K562 (cell line): ENCODE measurements around the gene TRIOBP. TPM values are rescaled to one million over a fixed set of nuclear protein-coding genes. Genes with fewer than 3 reads are reported as not detected.

Experiments used
- CC2D1A ChIP-seq: fragments of 450-650 bp; IDR thresholded peaks from 2 replicates; pipeline ENCODE4 v1.6.1; 2017; ENCODE audit warnings: mild to moderate bottlenecking
- E2F3 ChIP-seq: fragments of 250-450 bp; sonication (Bioruptor Pico); IDR thresholded peaks from 2 replicates; pipeline ENCODE4 v1.4.0; 2020; ENCODE audit warnings: mild to moderate bottlenecking
- FOSL1 ChIP-seq: fragments of 200-800 bp; sonication (Bioruptor generic); conservative IDR thresholded peaks from 2 replicates; pipeline ENCODE4 v1.6.1; 2016; ENCODE audit warnings: missing genetic modification characterization, missing compliant biosample characterization
- HES1 ChIP-seq: fragments of 450-650 bp; IDR thresholded peaks from 2 replicates; pipeline ENCODE4 v1.6.1; 2016; ENCODE audit warnings: low read depth, mild to moderate bottlenecking, moderate library complexity
- L3MBTL2 ChIP-seq: fragments of 450-650 bp; IDR thresholded peaks from 2 replicates; pipeline ENCODE4 v1.6.1; 2016; ENCODE audit warnings: mild to moderate bottlenecking, moderate library complexity
- NKRF ChIP-seq: fragments of 450-650 bp; IDR thresholded peaks from 2 replicates; pipeline ENCODE4 v1.6.1; 2016; ENCODE audit warnings: borderline replicate concordance
- NR2C1 ChIP-seq, 2 experiments: fragments of 450-650 bp; IDR thresholded peaks; 2 replicates each; pipeline ENCODE4 v1.6.1; 2017; ENCODE audit warnings: mild to moderate bottlenecking in 2 of 2, antibody characterized with exemption in 1 of 2, inconsistent platforms in 1 of 2, missing compliant biosample characterization in 1 of 2, missing genetic modification characterization in 1 of 2
- POLR2H ChIP-seq: IDR thresholded peaks from 2 replicates; pipeline ENCODE4 v1.6.1; 2016; ENCODE audit warnings: missing genetic modification characterization, low read depth, mild to moderate bottlenecking, control low read depth, missing compliant biosample characterization, moderate library complexity
- RBBP5 ChIP-seq: fragments of 200-600 bp; sonication (generic); IDR thresholded peaks from 2 replicates; pipeline ENCODE4 v1.6.1; 2012; ENCODE audit warnings: borderline replicate concordance, mild to moderate bottlenecking, low read length, control low read depth, inconsistent platforms; ENCODE audit not compliant: insufficient read depth, poor library complexity, severe bottlenecking
- RBFOX2 ChIP-seq: fragments of 200-400 bp; formaldehyde crosslinking; IDR thresholded peaks from 2 replicates; pipeline ENCODE4 v1.6.1; 2017; ENCODE audit warnings: low read depth, mild to moderate bottlenecking, low read length, moderate library complexity
- SP1 ChIP-seq: sonication (generic); formaldehyde crosslinking; IDR thresholded peaks from 2 replicates; pipeline ENCODE4 v1.8.1; 2022; ENCODE audit warnings: mild to moderate bottlenecking, missing genetic modification reagents
- STAT5A ChIP-seq: IDR thresholded peaks from 2 replicates; pipeline ENCODE4 v1.6.1; 2012; ENCODE audit warnings: low read length, inconsistent platforms, borderline replicate concordance
- XRCC4 ChIP-seq: IDR thresholded peaks from one replicate; pipeline ENCODE4 v1.6.1; 2011; ENCODE audit not compliant: insufficient read depth, insufficient read length; ENCODE audit errors: extremely low read depth
- ZBTB17 ChIP-seq: fragments of 450-650 bp; formaldehyde crosslinking; IDR thresholded peaks from 2 replicates; pipeline ENCODE4 v1.4.0; 2020; ENCODE audit warnings: mild to moderate bottlenecking
- ZKSCAN8 ChIP-seq: fragments of 200-800 bp; sonication (Bioruptor generic); IDR thresholded peaks from 2 replicates; pipeline ENCODE4 v1.6.1; 2016; ENCODE audit warnings: missing genetic modification characterization, missing compliant biosample characterization
- ZNF668 ChIP-seq: fragments of 250-450 bp; sonication (Bioruptor Pico); IDR thresholded peaks from 2 replicates; pipeline ENCODE4 v1.8.0; 2022; ENCODE audit warnings: mild to moderate bottlenecking, inconsistent platforms
- polyA plus RNA-seq, 8 experiments: library from polyadenylated mRNA; depleted of rRNA in 4 of 8; stranded (reverse) in 5 of 8; unstranded in 3 of 8; fragments of >200 nt; fragmentation: Nextera tagmentation in 2 of 8; fragmentation: Illumina TruSeq in 1 of 8; extraction: Ambion mirVana in 2 of 8; extraction: Trizol in 1 of 8; gene quantifications; 2 replicates each; pipeline versions ENCODE4 v1.2.1 to v1.2.3, GENCODE V29; 2011 to 2014; ENCODE audit warnings: inconsistent platforms in 1 of 8, missing spikeins in 1 of 8
- total RNA-seq, 7 experiments: library from RNA; depleted of rRNA in 6 of 7; stranded (reverse); fragments of >200 nt in 6 of 7; fragmentation: Illumina TruSeq in 2 of 7; extraction: Trizol in 2 of 7; gene quantifications; 2 replicates each; pipeline versions ENCODE4 v1.2.1 to v1.2.3, GENCODE V29; 2011 to 2021; ENCODE audit warnings: low replicate concordance in 1 of 7
- TF ChIP-seq, protein P1 (sequence below): fragments of 250-450 bp; sonication (Bioruptor Pico); IDR thresholded peaks from 2 replicates; pipeline ENCODE4 v1.8.0; 2022; ENCODE audit warnings: inconsistent platforms
- TF ChIP-seq, protein P2 (sequence below): fragments of 250-450 bp; sonication (Bioruptor Pico); IDR thresholded peaks from 2 replicates; pipeline ENCODE4 v1.9.0; 2021; ENCODE audit warnings: mild to moderate bottlenecking, inconsistent platforms

The TRIOBP gene
- total and polyA plus RNA-seq, 9 of the 15 experiments (the other 6 are each of a cell fraction or from before 2014, with no cell fraction given): 0.24 to 13.8 (median 5.5) TPM

GRCh38 chr22:37658133-37659065, 38.4 kb upstream of the TRIOBP start, which contains the start of gene PDXP (continued):
- no peak for TF ChIP-seq FOSL1 (tag)
- TF ChIP-seq RBBP5: peak; percentile 69
- TF ChIP-seq RBFOX2: peak; percentile 78
- TF ChIP-seq ZNF668 (CRISPR knock-in tag): no peak
- peak; percentile 46; the same call in 1 of the 2 replicates for TF ChIP-seq SP1
- TF ChIP-seq STAT5A: no peak
- TF ChIP-seq NR2C1 (IDR thresholded peaks at IDR 0.05): no peak
- TF ChIP-seq NR2C1 (tag; IDR thresholded peaks at IDR 0.05): no peak
- no peak for TF ChIP-seq HES1
- peak; percentile 66; the same call in 1 of the 2 replicates for TF ChIP-seq POLR2H (tag)
- 0 out of 2 replicates have a peak, but pooled peaks have one; percentile 51 for TF ChIP-seq E2F3
- TF ChIP-seq CC2D1A: peak; percentile 14; the same call in 1 of the 2 replicates
- no peak for TF ChIP-seq ZKSCAN8 (CRISPR knock-in tag)
- TF ChIP-seq L3MBTL2: peak; percentile 98
- no peak for TF ChIP-seq ZBTB17 (CRISPR knock-in tag)
- TF ChIP-seq XRCC4: no peak
- TF ChIP-seq, protein P1, sequence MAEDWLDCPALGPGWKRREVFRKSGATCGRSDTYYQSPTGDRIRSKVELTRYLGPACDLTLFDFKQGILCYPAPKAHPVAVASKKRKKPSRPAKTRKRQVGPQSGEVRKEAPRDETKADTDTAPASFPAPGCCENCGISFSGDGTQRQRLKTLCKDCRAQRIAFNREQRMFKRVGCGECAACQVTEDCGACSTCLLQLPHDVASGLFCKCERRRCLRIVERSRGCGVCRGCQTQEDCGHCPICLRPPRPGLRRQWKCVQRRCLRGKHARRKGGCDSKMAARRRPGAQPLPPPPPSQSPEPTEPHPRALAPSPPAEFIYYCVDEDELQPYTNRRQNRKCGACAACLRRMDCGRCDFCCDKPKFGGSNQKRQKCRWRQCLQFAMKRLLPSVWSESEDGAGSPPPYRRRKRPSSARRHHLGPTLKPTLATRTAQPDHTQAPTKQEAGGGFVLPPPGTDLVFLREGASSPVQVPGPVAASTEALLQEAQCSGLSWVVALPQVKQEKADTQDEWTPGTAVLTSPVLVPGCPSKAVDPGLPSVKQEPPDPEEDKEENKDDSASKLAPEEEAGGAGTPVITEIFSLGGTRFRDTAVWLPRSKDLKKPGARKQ (CRISPR knock-in tag): no peak
- no peak for TF ChIP-seq NKRF
- TF ChIP-seq, protein P2, sequence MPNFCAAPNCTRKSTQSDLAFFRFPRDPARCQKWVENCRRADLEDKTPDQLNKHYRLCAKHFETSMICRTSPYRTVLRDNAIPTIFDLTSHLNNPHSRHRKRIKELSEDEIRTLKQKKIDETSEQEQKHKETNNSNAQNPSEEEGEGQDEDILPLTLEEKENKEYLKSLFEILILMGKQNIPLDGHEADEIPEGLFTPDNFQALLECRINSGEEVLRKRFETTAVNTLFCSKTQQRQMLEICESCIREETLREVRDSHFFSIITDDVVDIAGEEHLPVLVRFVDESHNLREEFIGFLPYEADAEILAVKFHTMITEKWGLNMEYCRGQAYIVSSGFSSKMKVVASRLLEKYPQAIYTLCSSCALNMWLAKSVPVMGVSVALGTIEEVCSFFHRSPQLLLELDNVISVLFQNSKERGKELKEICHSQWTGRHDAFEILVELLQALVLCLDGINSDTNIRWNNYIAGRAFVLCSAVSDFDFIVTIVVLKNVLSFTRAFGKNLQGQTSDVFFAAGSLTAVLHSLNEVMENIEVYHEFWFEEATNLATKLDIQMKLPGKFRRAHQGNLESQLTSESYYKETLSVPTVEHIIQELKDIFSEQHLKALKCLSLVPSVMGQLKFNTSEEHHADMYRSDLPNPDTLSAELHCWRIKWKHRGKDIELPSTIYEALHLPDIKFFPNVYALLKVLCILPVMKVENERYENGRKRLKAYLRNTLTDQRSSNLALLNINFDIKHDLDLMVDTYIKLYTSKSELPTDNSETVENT: peak; percentile 81
